22Rv1 (cell line): Measurements from ENCODE around the gene UMODL1.

Experiments used
- CTCF ChIP-seq: fragments of 450-650 bp; IDR thresholded peaks from 2 replicates; pipeline ENCODE4 v1.5.1; 2017; ENCODE audit warnings: mild to moderate bottlenecking
- ZFX ChIP-seq: fragments of 450-650 bp; IDR thresholded peaks from 2 replicates; pipeline ENCODE4 v1.6.1; 2017; ENCODE audit warnings: antibody characterized with exemption, borderline replicate concordance

GRCh38 chr21:42059721-42060120, 11.4 kb upstream of the UMODL1 start:
- TF ChIP-seq CTCF (no peak), ZFX (no peak)
